ENCODE data around the gene SMTNL2. TPM values are rescaled to one million over a fixed set of nuclear protein-coding genes. Genes with fewer than 3 reads are reported as not detected.

Gene SMTNL2
- total and polyA plus RNA-seq, 9 of the 15 experiments (the other 6 are each of a cell fraction or from before 2014, with no cell fraction given), result not detected

DNA sequence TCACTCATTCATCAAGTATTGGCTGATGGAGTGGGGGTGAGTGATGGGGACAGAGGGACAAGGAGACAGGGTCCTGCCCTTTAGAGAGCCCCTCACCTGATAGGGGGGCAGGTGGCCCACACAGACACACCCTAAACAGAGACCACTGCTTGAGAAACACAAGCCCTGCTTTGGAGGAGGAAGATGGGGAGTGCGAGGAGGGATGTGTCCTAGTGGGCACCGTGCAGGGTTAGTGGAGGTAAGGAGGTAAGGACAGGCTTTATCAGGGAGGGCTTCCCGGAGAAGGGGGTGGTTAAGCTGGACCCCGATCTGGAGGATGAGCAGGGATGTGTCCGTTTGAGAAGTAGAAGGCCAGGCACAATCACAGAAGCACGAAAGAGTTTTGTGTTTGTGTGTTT lies 8.2 kb upstream of the SMTNL2 start:
- no peaks in the 10 kb centered on the region for H3K9me1 ChIP-seq (ENCODE audit: control insufficient read depth, insufficient read depth, low read length)
- H3K79me2 ChIP-seq (ENCODE audit: control insufficient read depth, insufficient read depth, low read length), result no peaks in the 10 kb centered on the region
- in situ Hi-C loops (cut with MboI), result no loop called here
- no TSS peak for BruUV-seq (replicated peaks)
- no peaks in the 10 kb centered on the region for H3K9me3 ChIP-seq (replicated peaks; ENCODE audit: control insufficient read depth, insufficient read depth, low read depth, low read length)
- peaks cover 0 to 12% of the 10 kb centered on the region in 2 experiments; a peak in 2 of 5 replicates for H3K4me1 ChIP-seq (replicated peaks in 1 of 2; ENCODE audit: control insufficient read depth in 2 of 2, insufficient read depth in 2 of 2, low read length in 2 of 2)
- H2AFZ ChIP-seq (ENCODE audit: low read depth, low read length), result no peak overlapping the region
- FAIRE-seq, result no peak
- POLR2A ChIA-PET, result interaction anchor here (0.6 kb wide), 2 partner anchors 49 to 88 kb away, joined by 3 read pairs; no protein-coding TSS in a partner anchor
- CTCF ChIA-PET (ENCODE audit: low intra/inter-chr PET ratio), result no interaction called here
- no peak overlapping the region for H3K4me2 ChIP-seq (ENCODE audit: insufficient read depth, low read length)
- intact Hi-C loops (cut with micrococcal nuclease), result no loop called here
- H3K9ac ChIP-seq (ENCODE audit: insufficient read depth in 1 of 2, low read depth in 2 of 2, low read length in 2 of 2), result no peak overlapping the region
- no peaks in the 10 kb centered on the region for H3K36me3 ChIP-seq (ENCODE audit: control insufficient read depth, insufficient read depth, low read length)
- H3K27ac ChIP-seq (ENCODE audit: extremely low read depth, low read depth, low read length), result no peak overlapping the region
- no peak overlapping the region for H3K4me3 ChIP-seq
- no peak for DNase-seq (ENCODE audit: extremely low read depth in 1 of 4, low spot score in 3 of 4)
- H4K20me1 ChIP-seq (replicated peaks; ENCODE audit: control insufficient read depth, insufficient read depth, low read length), result no peaks in the 10 kb centered on the region
- ATAC-seq, result no peak
- H3K27me3 ChIP-seq (ENCODE audit: control insufficient read depth in 2 of 2, insufficient read depth in 2 of 2, low read length in 2 of 2), result peaks cover 9 to 53% of the 10 kb centered on the region in 2 experiments
- 4% methylated on average over 3 of the region's 6 CpGs for WGBS (ENCODE audit: insufficient coverage, low coverage, missing lambda C conversion rate)
- no peak for TF ChIP-seq HDAC2 (IDR thresholded peaks at IDR 0.05)
- no peak for TF ChIP-seq RB1 (IDR thresholded peaks at IDR 0.05; ENCODE audit: low read depth)
- TF ChIP-seq GABPB2 (CRISPR knock-in tag; conservative IDR thresholded peaks at IDR 0.05), result no peak
- no peak for TF ChIP-seq NFYB (IDR thresholded peaks at IDR 0.05; ENCODE audit: extremely low read depth, insufficient read length)
- TF ChIP-seq, protein P1, sequence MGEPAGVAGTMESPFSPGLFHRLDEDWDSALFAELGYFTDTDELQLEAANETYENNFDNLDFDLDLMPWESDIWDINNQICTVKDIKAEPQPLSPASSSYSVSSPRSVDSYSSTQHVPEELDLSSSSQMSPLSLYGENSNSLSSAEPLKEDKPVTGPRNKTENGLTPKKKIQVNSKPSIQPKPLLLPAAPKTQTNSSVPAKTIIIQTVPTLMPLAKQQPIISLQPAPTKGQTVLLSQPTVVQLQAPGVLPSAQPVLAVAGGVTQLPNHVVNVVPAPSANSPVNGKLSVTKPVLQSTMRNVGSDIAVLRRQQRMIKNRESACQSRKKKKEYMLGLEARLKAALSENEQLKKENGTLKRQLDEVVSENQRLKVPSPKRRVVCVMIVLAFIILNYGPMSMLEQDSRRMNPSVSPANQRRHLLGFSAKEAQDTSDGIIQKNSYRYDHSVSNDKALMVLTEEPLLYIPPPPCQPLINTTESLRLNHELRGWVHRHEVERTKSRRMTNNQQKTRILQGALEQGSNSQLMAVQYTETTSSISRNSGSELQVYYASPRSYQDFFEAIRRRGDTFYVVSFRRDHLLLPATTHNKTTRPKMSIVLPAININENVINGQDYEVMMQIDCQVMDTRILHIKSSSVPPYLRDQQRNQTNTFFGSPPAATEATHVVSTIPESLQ (CRISPR knock-in tag; IDR thresholded peaks at IDR 0.05), result no peak
- no peak for TF ChIP-seq ATF7 (IDR thresholded peaks at IDR 0.05)
- no peak for TF ChIP-seq FOXA3 (CRISPR knock-in tag; conservative IDR thresholded peaks at IDR 0.05 in 1 of 2, IDR thresholded peaks at IDR 0.05 in 1 of 2)
- no peak for TF ChIP-seq MEIS2 (IDR thresholded peaks at IDR 0.05; ENCODE audit: partially characterized antibody)
- TF ChIP-seq OTX1 (CRISPR knock-in tag; IDR thresholded peaks at IDR 0.05), result no peak
- no peak for TF ChIP-seq ESRRA (IDR thresholded peaks at IDR 0.05; ENCODE audit: borderline replicate concordance, low read depth)
- TF ChIP-seq, protein P2, sequence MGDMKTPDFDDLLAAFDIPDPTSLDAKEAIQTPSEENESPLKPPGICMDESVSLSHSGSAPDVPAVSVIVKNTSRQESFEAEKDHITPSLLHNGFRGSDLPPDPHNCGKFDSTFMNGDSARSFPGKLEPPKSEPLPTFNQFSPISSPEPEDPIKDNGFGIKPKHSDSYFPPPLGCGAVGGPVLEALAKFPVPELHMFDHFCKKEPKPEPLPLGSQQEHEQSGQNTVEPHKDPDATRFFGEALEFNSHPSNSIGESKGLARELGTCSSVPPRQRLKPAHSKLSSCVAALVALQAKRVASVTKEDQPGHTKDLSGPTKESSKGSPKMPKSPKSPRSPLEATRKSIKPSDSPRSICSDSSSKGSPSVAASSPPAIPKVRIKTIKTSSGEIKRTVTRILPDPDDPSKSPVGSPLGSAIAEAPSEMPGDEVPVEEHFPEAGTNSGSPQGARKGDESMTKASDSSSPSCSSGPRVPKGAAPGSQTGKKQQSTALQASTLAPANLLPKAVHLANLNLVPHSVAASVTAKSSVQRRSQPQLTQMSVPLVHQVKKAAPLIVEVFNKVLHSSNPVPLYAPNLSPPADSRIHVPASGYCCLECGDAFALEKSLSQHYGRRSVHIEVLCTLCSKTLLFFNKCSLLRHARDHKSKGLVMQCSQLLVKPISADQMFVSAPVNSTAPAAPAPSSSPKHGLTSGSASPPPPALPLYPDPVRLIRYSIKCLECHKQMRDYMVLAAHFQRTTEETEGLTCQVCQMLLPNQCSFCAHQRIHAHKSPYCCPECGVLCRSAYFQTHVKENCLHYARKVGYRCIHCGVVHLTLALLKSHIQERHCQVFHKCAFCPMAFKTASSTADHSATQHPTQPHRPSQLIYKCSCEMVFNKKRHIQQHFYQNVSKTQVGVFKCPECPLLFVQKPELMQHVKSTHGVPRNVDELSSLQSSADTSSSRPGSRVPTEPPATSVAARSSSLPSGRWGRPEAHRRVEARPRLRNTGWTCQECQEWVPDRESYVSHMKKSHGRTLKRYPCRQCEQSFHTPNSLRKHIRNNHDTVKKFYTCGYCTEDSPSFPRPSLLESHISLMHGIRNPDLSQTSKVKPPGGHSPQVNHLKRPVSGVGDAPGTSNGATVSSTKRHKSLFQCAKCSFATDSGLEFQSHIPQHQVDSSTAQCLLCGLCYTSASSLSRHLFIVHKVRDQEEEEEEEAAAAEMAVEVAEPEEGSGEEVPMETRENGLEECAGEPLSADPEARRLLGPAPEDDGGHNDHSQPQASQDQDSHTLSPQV (IDR thresholded peaks at IDR 0.05), result no peak
- no peak for TF ChIP-seq FOXJ2 (tag; IDR thresholded peaks at IDR 0.05)
- TF ChIP-seq TGIF2 (CRISPR knock-in tag; IDR thresholded peaks at IDR 0.05), result no peak
- TF ChIP-seq PURB (CRISPR knock-in tag; IDR thresholded peaks at IDR 0.05; ENCODE audit: low read depth), result no peak
